BE2C (cell line): ENCODE results near the gene CMIP.

Source experiments
- DNase-seq: peaks from one replicate; pipeline ENCODE4 v3.0.0-alpha.2; 2020
- H3K27me3 ChIP-seq: fragments of 250-450 bp; sonication (Bioruptor Pico); 2 replicates; pipeline ENCODE4 v1.5.1; 2020; ENCODE audit warnings: mild to moderate bottlenecking
- H3K36me3 ChIP-seq: fragments of 250-450 bp; sonication (Bioruptor Pico); 2 replicates; pipeline ENCODE4 v1.5.1; 2020; ENCODE audit warnings: mild to moderate bottlenecking
- H3K4me1 ChIP-seq: fragments of 250-450 bp; sonication (Bioruptor Pico); 2 replicates; pipeline ENCODE4 v1.5.1; 2020
- H3K4me3 ChIP-seq: 2 replicates; pipeline ENCODE4 v1.5.1; 2011; ENCODE audit warnings: low read depth, low read length
- H3K9me3 ChIP-seq: fragments of 250-450 bp; sonication (Bioruptor Pico); 2 replicates; pipeline ENCODE4 v1.5.1; 2020
- CTCF ChIP-seq: IDR thresholded peaks from 2 replicates; pipeline ENCODE4 v1.5.1; 2012; ENCODE audit warnings: mild to moderate bottlenecking, low read depth, low read length

CMIP gene

GRCh38 chr16:81733295-81733694, 288.7 kb downstream of the CMIP start:
- TF ChIP-seq CTCF: no peak
- Histone ChIP-seq H3K36me3 (no peaks in the 10 kb centered on the region), H3K9me3 (no peaks in the 10 kb centered on the region), H3K4me3 (no peak overlapping the region), H3K27me3 (no peaks in the 10 kb centered on the region), H3K4me1 (peaks cover 10% of the 10 kb centered on the region)
- DNase-seq: no peak

GRCh38 chr16:81734632-81735434, 290.2 kb downstream of the CMIP start:
- DNase-seq: no peak
- Histone ChIP-seq H3K36me3 (no peaks in the 10 kb centered on the region), H3K4me1 (peaks cover 10% of the 10 kb centered on the region), H3K27me3 (no peaks in the 10 kb centered on the region), H3K9me3 (no peaks in the 10 kb centered on the region), H3K4me3 (no peak overlapping the region)
- TF ChIP-seq CTCF: no peak

- Histone ChIP-seq H3K36me3 (no peaks in the 10 kb centered on the region), H3K27me3 (no peaks in the 10 kb centered on the region), H3K9me3 (no peaks in the 10 kb centered on the region), H3K4me1 (peaks cover 4% of the 10 kb centered on the region; the same call in 1 of the 2 replicates), H3K4me3 (peak overlapping the region; percentile 43)
- peak; percentile 85 for TF ChIP-seq CTCF
- peak; percentile 84 for DNase-seq
These were observed 293.4 kb downstream of the CMIP start for GRCh38 chr16:81737885-81738536.

- H3K4me3 ChIP-seq: no peak overlapping the region
- no peaks in the 10 kb centered on the region for H3K9me3 ChIP-seq
- no peak for TF ChIP-seq CTCF
- H3K36me3 ChIP-seq: no peaks in the 10 kb centered on the region
- DNase-seq: no peak
- no peaks in the 10 kb centered on the region for H3K27me3 ChIP-seq
- H3K4me1 ChIP-seq: peaks cover 4% of the 10 kb centered on the region; the same call in 1 of the 2 replicates
These were observed 294.3 kb downstream of the CMIP start for GRCh38 chr16:81738783-81739496.

GRCh38 chr16:81739503-81739902, 294.9 kb downstream of the CMIP start:
- peaks cover 4% of the 10 kb centered on the region; the same call in 1 of the 2 replicates for H3K4me1 ChIP-seq
- no peaks in the 10 kb centered on the region for H3K9me3 ChIP-seq
- H3K27me3 ChIP-seq: no peaks in the 10 kb centered on the region
- no peak for DNase-seq
- TF ChIP-seq CTCF: no peak
- no peak overlapping the region for H3K4me3 ChIP-seq
- no peaks in the 10 kb centered on the region for H3K36me3 ChIP-seq
